Measurements from ENCODE around the gene DRAXIN.

- TF ChIP-seq CTCF (conservative IDR thresholded peaks at IDR 0.05): no peak
- no peak for TF ChIP-seq ZFX (IDR thresholded peaks at IDR 0.05)
Observed at GRCh38 chr1:11643782-11644181, 47.7 kb upstream of the DRAXIN start.

All from C4-2B (cell line).